Measurements from ENCODE around the gene NUMBL.
A peak's percentile ranks its signal among the peaks of the same experiment; 100 is the strongest.
"Not testable (repeated sequence)": the region's sequence is repeated elsewhere in the genome, so short reads cannot be mapped to it uniquely, and the experiment has no call there.

The NUMBL gene

DNA sequence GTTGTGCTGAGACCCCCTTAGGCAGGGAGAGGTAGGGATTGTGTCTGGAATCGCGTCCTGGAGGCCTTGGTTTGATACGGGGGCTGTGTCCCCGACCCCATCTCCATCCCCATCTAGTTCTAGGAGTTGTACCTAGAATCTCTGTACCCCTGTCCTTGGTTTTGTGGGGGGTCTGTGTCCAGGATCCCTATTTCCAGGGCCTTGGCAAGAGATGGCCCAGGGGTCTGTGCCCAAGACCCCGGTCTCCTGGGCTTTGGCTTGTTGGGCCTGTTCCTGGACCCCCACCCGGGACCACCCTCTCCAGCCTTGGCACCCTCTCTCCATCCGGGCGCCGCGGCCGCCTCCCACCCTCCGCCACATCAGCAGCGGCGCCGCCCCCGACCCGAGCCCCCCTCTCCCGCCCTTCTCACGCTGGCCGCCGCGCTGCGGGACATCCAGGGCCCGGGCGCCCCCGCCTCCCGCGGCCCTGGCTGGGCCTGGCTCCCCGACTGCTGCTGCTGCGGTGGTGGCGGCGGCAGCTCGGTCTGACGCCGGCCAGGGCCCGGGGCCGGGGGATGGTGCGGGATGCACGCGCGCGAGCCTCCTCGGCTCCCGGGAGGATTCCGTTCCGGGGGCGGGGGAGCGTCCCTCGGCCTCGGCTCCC, at the start of gene NUMBL:
NUMBL (minus strand) TSS at position 602 of the 643 bp plus-strand sequence; CDS start at position 434, 168 bp downstream.
- TF ChIP-seq, protein P1, sequence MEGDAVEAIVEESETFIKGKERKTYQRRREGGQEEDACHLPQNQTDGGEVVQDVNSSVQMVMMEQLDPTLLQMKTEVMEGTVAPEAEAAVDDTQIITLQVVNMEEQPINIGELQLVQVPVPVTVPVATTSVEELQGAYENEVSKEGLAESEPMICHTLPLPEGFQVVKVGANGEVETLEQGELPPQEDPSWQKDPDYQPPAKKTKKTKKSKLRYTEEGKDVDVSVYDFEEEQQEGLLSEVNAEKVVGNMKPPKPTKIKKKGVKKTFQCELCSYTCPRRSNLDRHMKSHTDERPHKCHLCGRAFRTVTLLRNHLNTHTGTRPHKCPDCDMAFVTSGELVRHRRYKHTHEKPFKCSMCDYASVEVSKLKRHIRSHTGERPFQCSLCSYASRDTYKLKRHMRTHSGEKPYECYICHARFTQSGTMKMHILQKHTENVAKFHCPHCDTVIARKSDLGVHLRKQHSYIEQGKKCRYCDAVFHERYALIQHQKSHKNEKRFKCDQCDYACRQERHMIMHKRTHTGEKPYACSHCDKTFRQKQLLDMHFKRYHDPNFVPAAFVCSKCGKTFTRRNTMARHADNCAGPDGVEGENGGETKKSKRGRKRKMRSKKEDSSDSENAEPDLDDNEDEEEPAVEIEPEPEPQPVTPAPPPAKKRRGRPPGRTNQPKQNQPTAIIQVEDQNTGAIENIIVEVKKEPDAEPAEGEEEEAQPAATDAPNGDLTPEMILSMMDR (IDR thresholded peaks at IDR 0.05; ENCODE audit: insufficient read depth, low read depth, low read length, missing control alignments): no peak
- no peak for DNase-seq (ENCODE audit: low read depth)
- H3K4me3 ChIP-seq (ENCODE audit: low read depth, low read length): peak within 1 kb of the TSS; percentile 73

- TF ChIP-seq, protein P1 (IDR thresholded peaks at IDR 0.05; ENCODE audit: insufficient read depth, low read depth, low read length, missing control alignments): no peak
- no peak for DNase-seq (ENCODE audit: low read depth)
Measured at GRCh38 chr19:40739030-40739839, 48.8 kb upstream of the NUMBL start.

GRCh38 chr19:40737102-40737644, 46.7 kb upstream of the NUMBL start:
- TF ChIP-seq, protein P1 (IDR thresholded peaks at IDR 0.05; ENCODE audit: insufficient read depth, low read depth, low read length, missing control alignments): no peak
- no peak overlapping the region for H3K4me3 ChIP-seq (ENCODE audit: low read depth, low read length)

More at GRCh38 chr19:40739030-40739839, 48.8 kb upstream of the NUMBL start:
- H3K4me3 ChIP-seq (ENCODE audit: low read depth, low read length): no peak overlapping the region

DNA sequence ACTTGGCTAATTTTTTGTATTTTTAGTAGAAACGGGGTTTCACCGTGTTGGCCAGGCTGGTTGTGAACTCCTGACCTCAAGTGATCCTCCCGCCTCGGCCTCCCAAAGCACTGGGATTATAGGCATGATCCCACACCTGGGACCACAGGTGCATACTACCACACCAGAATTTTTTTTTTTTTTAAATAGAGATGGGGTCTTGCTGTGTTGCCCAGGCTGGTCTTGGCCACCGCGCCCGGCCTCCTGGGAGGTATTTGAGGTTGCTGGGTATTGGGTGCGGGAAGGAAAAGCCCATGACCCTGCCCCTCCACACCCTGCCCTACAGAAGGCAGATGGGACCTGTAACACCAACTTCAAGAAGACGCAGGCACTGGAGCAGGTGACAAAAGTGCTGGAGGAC, 46.2 kb upstream of the NUMBL start:
- H3K4me3 ChIP-seq (ENCODE audit: low read depth, low read length): no peak overlapping the region
- no peak for DNase-seq (ENCODE audit: low read depth)
- TF ChIP-seq, protein P1 (IDR thresholded peaks at IDR 0.05; ENCODE audit: insufficient read depth, low read depth, low read length, missing control alignments): no peak

More at GRCh38 chr19:40737102-40737644, 46.7 kb upstream of the NUMBL start:
- no peak for DNase-seq (ENCODE audit: low read depth)

DNA sequence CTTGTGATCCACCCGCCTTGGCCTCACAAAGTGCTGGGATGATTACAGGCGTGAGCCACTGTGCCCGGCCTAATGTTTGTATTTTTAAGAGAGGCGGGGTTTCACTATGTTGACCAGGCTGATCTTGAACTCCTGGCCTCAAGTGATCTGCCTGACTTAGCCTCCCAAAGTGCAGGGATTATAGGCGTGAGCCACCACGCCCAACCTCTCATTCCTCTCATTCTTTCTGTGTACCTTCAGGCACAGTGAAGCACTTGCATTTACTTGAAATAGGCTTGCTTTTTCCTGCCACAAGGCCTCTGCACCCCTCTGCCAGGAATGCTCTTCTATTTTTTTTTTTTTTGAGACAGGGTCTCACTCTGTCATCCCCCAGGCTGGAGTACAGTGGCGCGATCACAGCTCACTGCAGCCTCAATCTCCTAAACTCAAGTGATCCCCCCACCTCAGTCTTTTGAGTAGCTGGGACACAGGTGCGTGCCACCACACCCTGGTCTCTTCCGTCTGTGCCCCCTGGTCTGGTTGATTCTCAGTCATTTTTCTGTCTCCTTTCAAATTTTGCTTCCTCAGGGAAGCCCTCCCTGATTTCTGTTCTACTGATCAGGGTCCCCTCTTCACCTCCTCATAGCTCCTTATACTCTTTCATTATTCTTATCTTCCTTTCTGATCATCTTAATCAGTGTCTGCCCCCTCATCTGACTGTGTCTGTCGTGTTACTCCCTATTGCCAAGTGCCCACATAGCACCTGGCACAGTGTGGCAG, 44.7 kb upstream of the NUMBL start:
- H3K4me3 ChIP-seq (ENCODE audit: low read depth, low read length): no peak overlapping the region
- no peak for DNase-seq (ENCODE audit: low read depth)
- TF ChIP-seq, protein P1 (IDR thresholded peaks at IDR 0.05; ENCODE audit: insufficient read depth, low read depth, low read length, missing control alignments): no peak

GRCh38 chr19:40733149-40733548, 42.7 kb upstream of the NUMBL start:
- DNase-seq (ENCODE audit: low read depth): no peak
- TF ChIP-seq, protein P1 (IDR thresholded peaks at IDR 0.05; ENCODE audit: insufficient read depth, low read depth, low read length, missing control alignments): no peak
- H3K4me3 ChIP-seq (ENCODE audit: low read depth, low read length): no peak overlapping the region

GRCh38 chr19:40732304-40732703, 41.9 kb upstream of the NUMBL start:
- not testable (repeated sequence) for H3K4me3 ChIP-seq (ENCODE audit: low read depth, low read length); DNase-seq (ENCODE audit: low read depth)

DNA sequence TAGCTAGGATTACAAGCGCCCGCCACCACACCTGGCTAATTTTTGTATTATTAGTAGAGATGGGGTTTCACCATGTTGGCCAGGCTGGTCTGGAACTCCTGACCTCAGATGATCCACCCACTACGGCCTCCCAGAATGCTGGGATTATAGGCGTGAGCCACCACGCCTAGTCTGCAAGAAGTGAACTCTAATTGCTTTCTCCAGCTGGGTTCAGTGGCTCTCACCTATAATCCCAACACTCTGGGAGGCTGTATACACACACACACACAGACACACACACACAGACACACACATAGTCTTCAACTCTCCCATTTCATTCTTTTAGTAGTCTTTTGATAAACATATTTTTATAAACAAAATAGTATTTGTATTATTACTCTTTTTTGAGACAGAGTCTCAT, 39.6 kb upstream of the NUMBL start:
- not testable (repeated sequence) for DNase-seq (ENCODE audit: low read depth); H3K4me3 ChIP-seq (ENCODE audit: low read depth, low read length)

Measured in GM12865 (cell line).